Measurements from ENCODE around the gene STEAP4. TPM values are rescaled to one million over a fixed set of nuclear protein-coding genes. Genes with fewer than 3 reads are reported as not detected.

Gene STEAP4
- total and polyA plus RNA-seq, 2 of the 13 experiments (the other 11 are each of a cell fraction or from before 2014, with no cell fraction given) = not detected

DNA sequence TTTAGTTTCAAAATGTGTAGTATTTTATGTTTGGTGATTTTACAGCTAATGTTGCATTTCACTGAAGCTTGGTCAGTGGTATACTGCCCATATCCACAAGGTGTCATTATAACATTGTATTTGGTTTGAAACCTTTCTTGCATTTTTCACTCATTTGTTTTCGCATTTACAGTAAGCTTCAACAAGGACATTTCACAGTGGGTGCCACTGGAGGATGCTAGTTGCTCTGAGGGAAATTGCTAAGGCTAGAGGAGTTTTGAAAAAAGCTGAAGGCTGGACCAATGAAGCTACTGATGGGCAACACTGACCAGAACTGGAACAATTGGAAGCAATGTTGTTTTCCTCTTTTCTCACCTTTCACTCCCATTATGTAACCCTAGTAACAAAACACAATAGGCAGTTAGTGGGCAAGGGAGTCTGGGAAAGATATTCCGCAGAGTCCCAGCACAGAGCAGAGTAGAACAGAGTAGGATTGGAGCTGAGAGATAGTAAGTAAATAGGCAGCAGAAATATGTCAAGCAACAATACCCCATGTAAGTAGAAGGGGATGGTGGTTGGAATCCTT lies 63.3 kb downstream of the STEAP4 start:
- TF ChIP-seq PBX3 (CRISPR knock-in tag; IDR thresholded peaks at IDR 0.05; ENCODE audit: borderline replicate concordance) = no peak
- TF ChIP-seq STAG1 (CRISPR knock-in tag; IDR thresholded peaks at IDR 0.05) = peak; percentile 83
- no peak for TF ChIP-seq ZNF747 (CRISPR knock-in tag; IDR thresholded peaks at IDR 0.05; ENCODE audit: borderline replicate concordance)
- peak; percentile 41; the same call in 1 of the 2 replicates for TF ChIP-seq RAD21 (CRISPR knock-in tag; IDR thresholded peaks at IDR 0.05)
- peak; percentile 58 for TF ChIP-seq SMC3 (IDR thresholded peaks at IDR 0.05; ENCODE audit: low read length)
- TF ChIP-seq SOX5 (CRISPR knock-in tag; IDR thresholded peaks at IDR 0.05; ENCODE audit: borderline replicate concordance) = 0 out of 2 replicates have a peak, but pooled peaks have one; percentile 31
- peak; percentile 76 for TF ChIP-seq CTCF (CRISPR knock-in tag; IDR thresholded peaks at IDR 0.05)
- TF ChIP-seq ZSCAN30 (CRISPR knock-in tag; IDR thresholded peaks at IDR 0.05) = no peak
- H3K27me3 ChIP-seq (ENCODE audit: control insufficient read depth in 1 of 2, insufficient read depth in 2 of 2, low read length in 2 of 2) = no peaks in the 10 kb centered on the region
- no peak overlapping the region for H3K27ac ChIP-seq (ENCODE audit: extremely low read length, insufficient read depth, low read length)
- no TSS peak for BruUV-seq (replicated peaks)
- H3K4me2 ChIP-seq (ENCODE audit: low read depth, low read length) = no peak overlapping the region
- H3K4me1 ChIP-seq (ENCODE audit: insufficient read depth, low read length) = no peaks in the 10 kb centered on the region
- ATAC-seq (peak; percentile 76), DNase-seq (ENCODE audit: low spot score) (peak; percentile 21), FAIRE-seq (peak; percentile 60)
- ChIA-PET CTCF (ENCODE audit: low intra/inter-chr PET ratio, low total read pairs) (interaction anchor here (0.6 to 2.2 kb wide), 4 partner anchors 115 to 1380 kb away, joined by 3 to 7 read pairs (median 5); no protein-coding TSS in a partner anchor), POLR2A (no interaction called here)
- H2AFZ ChIP-seq (ENCODE audit: low read length) = no peak overlapping the region
- H4K20me1 ChIP-seq (ENCODE audit: insufficient read depth, low read length) = no peaks in the 10 kb centered on the region
- 5% methylated on average over 2 of the region's 2 CpGs for WGBS (ENCODE audit: low lambda C conversion rate)
- no peaks in the 10 kb centered on the region for H3K79me2 ChIP-seq (ENCODE audit: insufficient read depth, low read length)
- intact Hi-C loops (cut with micrococcal nuclease; ENCODE audit: unreplicated experiment) (loop anchor here (1.0 to 10.0 kb wide), 4 partner anchors 115 to 1381 kb away; no protein-coding TSS in a partner anchor), in situ Hi-C loops (cut with HindIII; ENCODE audit: extremely low pct_ligation_motif_present, low pct_unique_long_range_greater_than_20kb) (loop anchor here (25.0 kb wide), 1 partner anchor 594 kb away; no protein-coding TSS in a partner anchor)
- H3K9me3 ChIP-seq (ENCODE audit: low read length) = no peaks in the 10 kb centered on the region
- no peak overlapping the region for H3K4me3 ChIP-seq (replicated peaks in 1 of 3; ENCODE audit: insufficient read depth in 1 of 3, low read depth in 2 of 3, low read length in 3 of 3)
- H3K36me3 ChIP-seq (replicated peaks in 1 of 2; ENCODE audit: control insufficient read depth in 1 of 2, insufficient read depth in 2 of 2, low read length in 2 of 2) = no peaks in the 10 kb centered on the region
- no peak overlapping the region for H3K9ac ChIP-seq (ENCODE audit: insufficient read depth, low read depth, low read length)
